ENCODE data around the gene APAF1. TPM values are rescaled to one million over a fixed set of nuclear protein-coding genes. Genes with fewer than 3 reads are reported as not detected.

The APAF1 gene
- total and polyA plus RNA-seq, 2 donors (not counting 1 experiment from before 2014, with no cell fraction given), result 9.1 to 36.9 TPM

DNA sequence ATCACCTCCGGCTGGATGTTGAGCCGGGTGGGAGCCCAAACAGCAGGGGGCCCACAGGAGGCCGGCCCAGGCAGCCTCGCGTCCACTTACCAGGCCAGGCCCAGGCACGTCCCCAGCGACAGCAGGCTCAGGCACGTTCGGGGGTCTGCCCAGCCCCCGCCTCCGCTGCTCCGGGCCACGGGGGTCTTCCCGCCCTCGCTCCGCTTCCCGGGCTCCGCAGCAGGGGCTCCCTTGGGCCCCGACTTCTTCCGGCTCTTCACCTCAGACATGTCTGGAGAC, 718 bp upstream of the APAF1 start:
- ATAC-seq (ENCODE audit: low read depth) (peak; percentile 6), DNase-seq (no peak)
- Histone ChIP-seq H3K36me3 (replicated peaks in 1 of 2; ENCODE audit: control extremely low read depth in 1 of 2, control insufficient read depth in 1 of 2, extremely low read depth in 1 of 2, insufficient read depth in 2 of 2, low read length in 1 of 2) (peaks cover 3 to 4% of the 10 kb centered on the region in 2 experiments), H3K27ac (ENCODE audit: low read length in 2 of 2) (peak overlapping the region; percentile 77 to 84), H3K4me2 (replicated peaks; ENCODE audit: low read depth, low read length, poor library complexity, severe bottlenecking) (peak overlapping the region; percentile 95), H3K27me3 (replicated peaks in 1 of 4; ENCODE audit: control extremely low read depth in 1 of 4, control insufficient read depth in 3 of 4, insufficient read depth in 4 of 4, low read length in 3 of 4) (no peaks in the 10 kb centered on the region), H3K9ac (ENCODE audit: low read length) (peak overlapping the region; percentile 89), H3K4me3 (ENCODE audit: control extremely low read depth in 1 of 5, extremely low read depth in 1 of 5, insufficient read depth in 1 of 5, low read depth in 2 of 5, low read length in 4 of 5) (peak overlapping the region; percentile 78 to 99 (median 92)), H3K79me2 (ENCODE audit: control insufficient read depth, insufficient read depth, low read length) (peaks cover 66% of the 10 kb centered on the region), H4K20me1 (ENCODE audit: control insufficient read depth, insufficient read depth, low read length, poor library complexity, severe bottlenecking) (no peaks in the 10 kb centered on the region), H3K9me3 (ENCODE audit: control extremely low read depth in 1 of 3, control insufficient read depth in 2 of 3, insufficient read depth in 1 of 3, low read length in 2 of 3) (no peaks in the 10 kb centered on the region), H2AFZ (ENCODE audit: insufficient read depth, low read depth, low read length, poor library complexity, severe bottlenecking) (peak overlapping the region; percentile 95), H3K4me1 (ENCODE audit: control insufficient read depth in 2 of 2, insufficient read depth in 2 of 2, low read length in 2 of 2) (peaks cover 13 to 14% of the 10 kb centered on the region in 2 donors)
- ChIA-PET CTCF (interaction anchor here (1.1 to 4.9 kb wide), 5 partner anchors 18 to 77 kb away, joined by 3 to 29 read pairs (median 5); partner anchors contain the start of gene SLC25A3), POLR2A (interaction anchor here (0.6 to 3.2 kb wide), 4 partner anchors 37 to 129 kb away, joined by 3 to 21 read pairs (median 6); partner anchors contain the start of genes SLC25A3 and TMPO)
- Mint-ChIP-seq H3K4me1 (peaks cover 23% of the 10 kb centered on the region), H3K27ac (peak overlapping the region; percentile 98), H3K27me3 (no peaks in the 10 kb centered on the region), H3K4me3 (peak overlapping the region; percentile 96), H3K9me3 (ENCODE audit: insufficient read depth) (no peaks in the 10 kb centered on the region)
- 0% methylated on average over 20 of the region's 20 CpGs for WGBS (ENCODE audit: insufficient coverage)
- intact Hi-C loops (cut with micrococcal nuclease), result loop anchor here (1.0 to 2.0 kb wide), 7 partner anchors 8 to 1738 kb away; partner anchors contain the start of genes BLTP3B, NEDD1 and SLC25A3
- TF ChIP-seq EZH2 (IDR thresholded peaks at IDR 0.05; ENCODE audit: borderline replicate concordance, insufficient read depth, low read depth, low read length, poor library complexity, severe bottlenecking), result no peak
- TF ChIP-seq, protein P1, sequence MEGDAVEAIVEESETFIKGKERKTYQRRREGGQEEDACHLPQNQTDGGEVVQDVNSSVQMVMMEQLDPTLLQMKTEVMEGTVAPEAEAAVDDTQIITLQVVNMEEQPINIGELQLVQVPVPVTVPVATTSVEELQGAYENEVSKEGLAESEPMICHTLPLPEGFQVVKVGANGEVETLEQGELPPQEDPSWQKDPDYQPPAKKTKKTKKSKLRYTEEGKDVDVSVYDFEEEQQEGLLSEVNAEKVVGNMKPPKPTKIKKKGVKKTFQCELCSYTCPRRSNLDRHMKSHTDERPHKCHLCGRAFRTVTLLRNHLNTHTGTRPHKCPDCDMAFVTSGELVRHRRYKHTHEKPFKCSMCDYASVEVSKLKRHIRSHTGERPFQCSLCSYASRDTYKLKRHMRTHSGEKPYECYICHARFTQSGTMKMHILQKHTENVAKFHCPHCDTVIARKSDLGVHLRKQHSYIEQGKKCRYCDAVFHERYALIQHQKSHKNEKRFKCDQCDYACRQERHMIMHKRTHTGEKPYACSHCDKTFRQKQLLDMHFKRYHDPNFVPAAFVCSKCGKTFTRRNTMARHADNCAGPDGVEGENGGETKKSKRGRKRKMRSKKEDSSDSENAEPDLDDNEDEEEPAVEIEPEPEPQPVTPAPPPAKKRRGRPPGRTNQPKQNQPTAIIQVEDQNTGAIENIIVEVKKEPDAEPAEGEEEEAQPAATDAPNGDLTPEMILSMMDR (IDR thresholded peaks at IDR 0.05), result peak; percentile 24

DNA sequence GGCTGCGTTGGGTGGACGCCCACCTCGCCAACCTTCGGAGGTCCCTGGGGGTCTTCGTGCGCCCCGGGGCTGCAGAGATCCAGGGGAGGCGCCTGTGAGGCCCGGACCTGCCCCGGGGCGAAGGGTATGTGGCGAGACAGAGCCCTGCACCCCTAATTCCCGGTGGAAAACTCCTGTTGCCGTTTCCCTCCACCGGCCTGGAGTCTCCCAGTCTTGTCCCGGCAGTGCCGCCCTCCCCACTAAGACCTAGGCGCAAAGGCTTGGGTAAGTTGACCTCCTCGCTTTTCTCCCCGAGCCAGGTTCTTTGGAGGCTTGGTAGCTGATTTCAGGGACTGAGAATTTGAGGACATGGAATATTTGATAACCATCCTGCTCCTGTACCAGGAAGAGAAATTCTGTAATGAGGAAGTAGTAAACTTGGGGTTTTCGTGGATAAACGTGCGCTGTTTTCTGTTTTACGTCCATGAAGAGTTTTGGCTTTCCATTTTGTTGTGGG, 530 bp downstream of the APAF1 start:
- intact Hi-C loops (cut with micrococcal nuclease), result loop anchor here (1.0 to 2.0 kb wide), 5 partner anchors 9 to 1739 kb away; partner anchors contain the start of genes BLTP3B and NEDD1
- Histone ChIP-seq H2AFZ (ENCODE audit: insufficient read depth, low read depth, low read length, poor library complexity, severe bottlenecking) (peak overlapping the region; percentile 95), H3K36me3 (replicated peaks in 1 of 2; ENCODE audit: control extremely low read depth in 1 of 2, control insufficient read depth in 1 of 2, extremely low read depth in 1 of 2, insufficient read depth in 2 of 2, low read length in 1 of 2) (peaks cover 11% of the 10 kb centered on the region in 2 experiments), H3K4me1 (ENCODE audit: control insufficient read depth in 2 of 2, insufficient read depth in 2 of 2, low read length in 2 of 2) (peaks cover 13 to 14% of the 10 kb centered on the region in 2 donors), H4K20me1 (ENCODE audit: control insufficient read depth, insufficient read depth, low read length, poor library complexity, severe bottlenecking) (no peaks in the 10 kb centered on the region), H3K27me3 (replicated peaks in 1 of 4; ENCODE audit: control extremely low read depth in 1 of 4, control insufficient read depth in 3 of 4, insufficient read depth in 4 of 4, low read length in 3 of 4) (no peaks in the 10 kb centered on the region), H3K4me2 (replicated peaks; ENCODE audit: low read depth, low read length, poor library complexity, severe bottlenecking) (peak overlapping the region; percentile 95), H3K4me3 (ENCODE audit: control extremely low read depth in 1 of 5, extremely low read depth in 1 of 5, insufficient read depth in 1 of 5, low read depth in 2 of 5, low read length in 4 of 5) (peak overlapping the region; percentile 84 to 99 (median 92)), H3K79me2 (ENCODE audit: control insufficient read depth, insufficient read depth, low read length) (peaks cover 59% of the 10 kb centered on the region), H3K27ac (ENCODE audit: low read length in 2 of 2) (peak overlapping the region; percentile 50 to 84), H3K9ac (ENCODE audit: low read length) (peak overlapping the region; percentile 89), H3K9me3 (ENCODE audit: control extremely low read depth in 1 of 3, control insufficient read depth in 2 of 3, insufficient read depth in 1 of 3, low read length in 2 of 3) (no peaks in the 10 kb centered on the region)
- Mint-ChIP-seq H3K4me1 (peaks cover 23% of the 10 kb centered on the region), H3K27me3 (no peaks in the 10 kb centered on the region), H3K4me3 (peak overlapping the region; percentile 96), H3K9me3 (ENCODE audit: insufficient read depth) (no peaks in the 10 kb centered on the region), H3K27ac (peak overlapping the region; percentile 92)
- ChIA-PET POLR2A (interaction anchor here (1.6 to 3.2 kb wide), 2 partner anchors 33 to 52 kb away, joined by 3 to 21 read pairs; partner anchors contain the start of gene SLC25A3), CTCF (interaction anchor here (0.7 to 4.9 kb wide), 5 partner anchors 31 to 155 kb away, joined by 3 to 29 read pairs (median 7); partner anchors contain the start of gene SLC25A3)
- TF ChIP-seq, protein P1 (IDR thresholded peaks at IDR 0.05), result no peak
- no peak for TF ChIP-seq EZH2 (IDR thresholded peaks at IDR 0.05; ENCODE audit: borderline replicate concordance, insufficient read depth, low read depth, low read length, poor library complexity, severe bottlenecking)
- under 1% methylated on average over 23 of the region's 24 CpGs for WGBS (ENCODE audit: insufficient coverage)
- ATAC-seq (ENCODE audit: low read depth) (no peak), DNase-seq (peak; percentile 53)
